Stomach (tissue), 9 donors: ENCODE measurements around the gene RECQL5. TPM values are rescaled to one million over a fixed set of nuclear protein-coding genes. Genes with fewer than 3 reads are reported as not detected.

ENCODE experiments used
- DNase-seq, 2 donors: peaks; one replicate each; pipeline versions ENCODE4 v3.0.0 to v3.0.0-alpha.2; 2013 to 2019
- H3K27ac ChIP-seq, 5 donors: fragments of 200-600 bp in 4 of 5; sonication (generic) in 4 of 5; one replicate each; pipeline ENCODE4 v1.5.1; 2013 to 2019; ENCODE audit warnings: mild to moderate bottlenecking in 1 of 5, moderate library complexity in 1 of 5
- H3K27me3 ChIP-seq, 3 donors: fragments of 200-600 bp; sonication (generic); one replicate each; pipeline ENCODE4 v1.5.1; 2017 to 2019; ENCODE audit warnings: mixed run types in 1 of 3
- H3K36me3 ChIP-seq, 4 donors: fragments of 200-600 bp; sonication (generic); 1 replicate in 3 of 4; 2 replicates in 1 of 4; pipeline ENCODE4 v1.5.1; 2016 to 2019
- H3K4me1 ChIP-seq, 4 donors: fragments of 200-600 bp; sonication (generic); one replicate each; pipeline ENCODE4 v1.5.1; 2016 to 2019
- H3K4me3 ChIP-seq, 4 donors: fragments of 200-600 bp; sonication (generic) in 3 of 4; one replicate each; pipeline ENCODE4 v1.5.1; 2016 to 2019; ENCODE audit warnings: mild to moderate bottlenecking in 1 of 4
- H3K9me3 ChIP-seq, 4 donors: fragments of 200-600 bp; sonication (generic); one replicate each; pipeline ENCODE4 v1.5.1; 2016 to 2019
- EP300 ChIP-seq: sonication (generic); formaldehyde crosslinking; IDR thresholded peaks from one replicate; pipeline ENCODE4 v1.6.1; 2017; ENCODE audit warnings: antibody characterized with exemption
- POLR2A ChIP-seq, 4 donors: fragments of 450-650 bp; IDR thresholded peaks; one replicate each; pipeline ENCODE4 v1.6.1; 2016; ENCODE audit warnings: antibody characterized with exemption in 4 of 4, control low read depth in 2 of 4, mild to moderate bottlenecking in 1 of 4, moderate library complexity in 1 of 4
- POLR2AphosphoS5 ChIP-seq, 3 donors: sonication (generic); formaldehyde crosslinking; IDR thresholded peaks; one replicate each; pipeline ENCODE4 v1.6.1; 2016; ENCODE audit warnings: antibody characterized with exemption in 3 of 3
- WGBS, 5 donors: extraction: QIAGEN DNeasy Blood & Tissue Kit in 3 of 5; methylation state at CpG; one replicate each; pipeline versions ENCODE4 v1.1.5 to v1.1.7; 2013 to 2018; 5-methylcytosine and 5-hydroxymethylcytosine counted together
- intact Hi-C: fragments of 100-400 bp; cut with DNase I; formaldehyde crosslinking; loops from one replicate; pipeline ENCODE4 v1.15.1; 2023; ENCODE audit warnings: low total_unique reads
- polyA plus RNA-seq, 3 donors: library from polyadenylated mRNA; stranded (reverse); fragments of 200-250 nt; gene quantifications; one replicate each; pipeline ENCODE4 v1.2.3, GENCODE V29; 2013
- total RNA-seq, 5 donors: library from RNA; depleted of rRNA; stranded (reverse); fragments of >200 nt; gene quantifications; one replicate each; pipeline versions ENCODE4 v1.1.0 to v1.2.3, GENCODE V29; 2014 to 2016
- TF ChIP-seq, protein P1 (sequence below), 7 experiments: fragments of 450-650 bp in 4 of 7; fragments of 200-600 bp in 3 of 7; sonication (generic) in 3 of 7; IDR thresholded peaks; one replicate each; pipeline ENCODE4 v1.5.1; 2016 to 2019; ENCODE audit warnings: antibody characterized with exemption in 7 of 7, control low read depth in 2 of 7, mild to moderate bottlenecking in 1 of 7
- donor health status: healthy with polysubstance abuse.
- donor health status: Bipolar disorder and iron deficiency.
- donor health status: healthy.

Gene RECQL5
- total and polyA plus RNA-seq, 8 donors: 21.4 to 229 (median 48.7) TPM

DNA sequence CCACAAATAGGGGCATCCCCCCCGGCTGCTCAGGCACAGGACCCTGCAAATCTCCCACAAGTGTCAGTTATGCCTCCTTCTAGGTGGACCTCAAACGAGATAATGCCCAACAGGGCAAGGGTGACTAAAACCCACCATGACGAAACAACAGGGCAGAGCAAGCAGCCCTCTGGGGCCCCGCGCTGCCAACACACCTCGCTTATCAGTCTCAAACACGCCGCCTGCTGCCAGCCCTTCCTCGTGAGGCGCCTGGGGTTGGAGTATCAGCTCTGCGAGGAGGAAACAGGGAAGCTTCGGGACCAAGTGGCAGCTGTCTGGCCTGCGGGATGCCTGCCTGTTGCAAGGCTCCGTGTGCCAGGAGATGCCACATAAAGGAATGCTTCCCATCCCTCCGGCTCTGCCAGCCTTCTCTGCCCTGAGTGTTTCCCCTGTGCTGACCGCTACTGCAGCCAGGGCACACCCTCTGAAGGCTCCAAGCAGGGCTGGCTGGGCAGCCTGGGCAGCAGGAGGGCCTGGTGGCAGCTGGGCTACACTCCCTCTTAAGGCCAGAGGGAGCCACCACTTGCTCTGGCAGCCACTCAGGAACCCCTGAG is 31.2 kb downstream of the RECQL5 start:
- Histone ChIP-seq H3K36me3 (peaks cover 0 to 27% (median 21%) of the 10 kb centered on the region in 4 donors), H3K27ac (peak overlapping the region; percentile 87 to 96 (median 89)), H3K27me3 (no peaks in the 10 kb centered on the region), H3K4me1 (peaks cover 59 to 80% (median 74%) of the 10 kb centered on the region in 4 donors), H3K9me3 (no peaks in the 10 kb centered on the region), H3K4me3 (peak overlapping the region in 3 of 4 donors; percentile 24 to 44 (median 36))
- intact Hi-C loops: no loop called here
- WGBS, 5 donors: 33 to 54% (median 42%) methylated on average over 5 to 16 of the region's 16 CpGs
- DNase-seq: peak; percentile 92 to 93
- TF ChIP-seq, protein P1, sequence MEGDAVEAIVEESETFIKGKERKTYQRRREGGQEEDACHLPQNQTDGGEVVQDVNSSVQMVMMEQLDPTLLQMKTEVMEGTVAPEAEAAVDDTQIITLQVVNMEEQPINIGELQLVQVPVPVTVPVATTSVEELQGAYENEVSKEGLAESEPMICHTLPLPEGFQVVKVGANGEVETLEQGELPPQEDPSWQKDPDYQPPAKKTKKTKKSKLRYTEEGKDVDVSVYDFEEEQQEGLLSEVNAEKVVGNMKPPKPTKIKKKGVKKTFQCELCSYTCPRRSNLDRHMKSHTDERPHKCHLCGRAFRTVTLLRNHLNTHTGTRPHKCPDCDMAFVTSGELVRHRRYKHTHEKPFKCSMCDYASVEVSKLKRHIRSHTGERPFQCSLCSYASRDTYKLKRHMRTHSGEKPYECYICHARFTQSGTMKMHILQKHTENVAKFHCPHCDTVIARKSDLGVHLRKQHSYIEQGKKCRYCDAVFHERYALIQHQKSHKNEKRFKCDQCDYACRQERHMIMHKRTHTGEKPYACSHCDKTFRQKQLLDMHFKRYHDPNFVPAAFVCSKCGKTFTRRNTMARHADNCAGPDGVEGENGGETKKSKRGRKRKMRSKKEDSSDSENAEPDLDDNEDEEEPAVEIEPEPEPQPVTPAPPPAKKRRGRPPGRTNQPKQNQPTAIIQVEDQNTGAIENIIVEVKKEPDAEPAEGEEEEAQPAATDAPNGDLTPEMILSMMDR (IDR thresholded peaks at IDR 0.05): peak in 1 of 7 experiments; percentile 7
- TF ChIP-seq POLR2AphosphoS5 (IDR thresholded peaks at IDR 0.05) (peak in 2 of 3 donors; percentile 79 to 90), EP300 (no peak), POLR2A (IDR thresholded peaks at IDR 0.05) (peak in 2 of 4 donors; percentile 8 to 47)

DNA sequence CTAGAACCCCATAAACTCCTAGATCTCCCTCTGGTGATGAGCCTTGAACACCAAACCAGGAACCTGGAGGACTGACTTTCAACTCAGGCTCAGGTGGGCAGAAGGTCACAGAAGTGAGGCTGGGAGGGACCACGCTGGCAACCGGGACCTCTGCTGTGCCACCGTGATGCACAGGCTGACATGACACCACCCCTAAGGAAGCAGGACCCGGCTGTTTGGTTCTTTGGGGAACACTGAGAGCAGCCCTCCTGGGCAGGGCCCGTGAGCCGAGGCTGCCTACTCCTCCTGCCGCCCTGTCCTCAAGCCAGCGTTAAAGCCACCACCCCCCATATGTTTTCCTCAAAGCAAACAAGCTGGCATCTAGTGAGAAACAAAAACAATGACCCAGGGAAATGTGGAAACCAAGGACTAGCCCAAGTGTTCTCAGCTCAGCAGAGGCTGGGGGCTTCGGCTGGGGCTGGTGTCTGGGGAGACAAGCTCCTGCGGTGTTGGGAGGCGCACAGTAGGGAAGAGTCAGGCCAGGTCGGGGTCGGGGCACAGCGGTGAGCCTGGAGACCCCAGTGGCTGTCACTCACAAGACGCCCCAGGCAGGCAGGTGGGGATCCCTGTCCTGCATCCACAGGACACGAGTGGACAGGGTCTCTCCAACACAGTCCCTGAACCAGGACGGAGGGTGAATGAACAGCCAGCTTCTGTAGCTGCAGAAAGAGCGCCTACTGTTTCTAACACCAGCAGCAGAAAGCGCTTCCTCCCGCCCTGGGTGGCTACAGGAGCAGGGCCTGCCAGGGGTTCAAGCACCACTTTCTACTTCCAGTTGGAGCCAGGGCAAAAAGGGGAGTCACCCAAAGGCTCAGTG is 32.0 kb downstream of the RECQL5 start:
- Histone ChIP-seq H3K27ac (peak overlapping the region; percentile 87 to 96 (median 89)), H3K36me3 (peaks cover 0 to 27% (median 25%) of the 10 kb centered on the region in 4 donors), H3K27me3 (no peaks in the 10 kb centered on the region), H3K9me3 (no peaks in the 10 kb centered on the region), H3K4me3 (peak overlapping the region; percentile 24 to 44 (median 34)), H3K4me1 (peaks cover 53 to 72% (median 67%) of the 10 kb centered on the region in 4 donors)
- no peak for TF ChIP-seq POLR2AphosphoS5 (IDR thresholded peaks at IDR 0.05)
- DNase-seq: no peak
- intact Hi-C loops: loop anchor here (5.0 kb wide), 1 partner anchor 112 kb away; no protein-coding TSS in a partner anchor
- 43 to 62% (median 51%) methylated on average over 17 to 20 of the region's 20 CpGs for WGBS, 5 donors

DNA sequence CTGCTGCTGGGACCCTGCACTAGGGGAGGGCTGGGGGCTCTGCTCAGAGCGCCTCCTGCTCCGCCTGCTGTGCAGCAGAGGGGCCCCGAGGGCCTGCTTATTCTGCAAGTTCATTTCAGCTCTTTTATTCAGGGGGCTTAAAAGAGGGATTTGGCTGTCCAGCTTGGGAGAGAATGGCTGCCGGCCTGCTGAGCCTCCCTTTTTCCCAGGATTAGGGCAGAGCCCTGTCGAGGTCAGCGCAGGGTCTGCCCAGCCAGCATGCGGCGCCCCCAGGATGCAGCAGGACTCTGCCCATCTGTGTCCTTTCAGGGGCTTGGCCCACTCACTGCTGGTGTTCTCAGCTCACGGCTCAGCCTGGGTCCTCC is 32.6 kb downstream of the RECQL5 start:
- WGBS, 5 donors: 36 to 69% (median 58%) methylated on average over 6 to 9 of the region's 9 CpGs
- H3K4me3 ChIP-seq: peak overlapping the region; percentile 24 to 44 (median 34)
- intact Hi-C loops: loop anchor here (5.0 kb wide), 1 partner anchor 113 kb away; no protein-coding TSS in a partner anchor

DNA sequence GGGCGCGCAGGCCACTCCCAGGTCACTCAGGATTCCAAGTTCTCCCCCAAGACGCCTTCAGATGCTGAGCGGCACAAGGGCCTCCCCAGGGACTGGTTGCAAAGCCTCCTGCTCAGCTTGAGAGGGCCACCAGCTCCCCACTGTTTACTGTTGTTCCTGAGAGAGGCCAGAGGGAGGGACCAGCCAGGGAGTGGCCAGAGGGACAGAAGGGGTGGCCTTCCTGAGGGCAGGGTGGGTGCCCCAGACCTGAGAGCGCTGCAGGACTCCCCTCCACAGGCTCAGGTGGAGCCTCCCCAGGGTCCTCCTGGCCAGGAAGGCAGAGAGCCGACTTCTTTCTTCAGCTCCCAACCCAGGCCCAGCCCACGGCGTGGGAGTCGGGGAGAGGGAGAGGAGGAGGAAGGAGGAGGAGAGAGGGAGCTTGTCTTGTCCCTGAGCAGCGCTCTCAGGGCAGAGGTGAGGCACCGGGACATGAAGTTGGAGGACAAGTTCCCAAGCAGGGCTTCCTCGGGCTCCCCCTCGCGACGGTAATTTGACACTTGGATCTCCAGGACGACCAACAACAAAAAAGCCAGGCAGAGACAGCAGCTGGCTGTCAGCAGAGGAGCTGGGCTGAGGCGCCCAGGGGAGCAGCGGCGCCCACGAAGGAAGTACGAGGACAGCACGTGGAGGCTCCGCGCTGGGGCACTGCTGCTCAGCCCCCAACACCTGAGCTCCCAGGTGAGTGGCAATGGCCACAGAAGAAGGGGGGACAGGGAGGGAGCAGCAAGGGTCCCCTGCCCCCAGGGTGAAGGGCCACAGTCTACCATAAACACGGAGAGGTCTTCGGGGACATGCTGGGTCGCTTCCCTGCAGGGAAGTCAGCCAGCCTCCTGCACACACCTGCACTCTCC is 33.2 kb downstream of the RECQL5 start:
- H3K4me1 ChIP-seq: peaks cover 45 to 61% (median 56%) of the 10 kb centered on the region in 4 donors
- peak; percentile 94 to 97 for DNase-seq
- H3K27ac ChIP-seq: peak overlapping the region; percentile 87 to 96 (median 89)
- H3K4me3 ChIP-seq: peak overlapping the region; percentile 24 to 44 (median 34)
- H3K9me3 ChIP-seq: no peaks in the 10 kb centered on the region
- no peaks in the 10 kb centered on the region for H3K27me3 ChIP-seq
- peak in 1 of 4 donors; percentile 58 for TF ChIP-seq POLR2A (IDR thresholded peaks at IDR 0.05)
- TF ChIP-seq EP300: no peak
- TF ChIP-seq POLR2AphosphoS5 (IDR thresholded peaks at IDR 0.05): peak in 2 of 3 donors; percentile 70 to 74
- TF ChIP-seq, protein P1 (IDR thresholded peaks at IDR 0.05): peak in 5 of 7 experiments; percentile 33 to 55 (median 52)
- intact Hi-C loops: loop anchor here (5.0 kb wide), 1 partner anchor 114 kb away; no protein-coding TSS in a partner anchor
- H3K36me3 ChIP-seq: peaks cover 3 to 38% (median 31%) of the 10 kb centered on the region in 4 donors
- 8 to 12% (median 9%) methylated on average over 24 to 27 of the region's 27 CpGs for WGBS, 5 donors

More for the DNA sequence above, 32.6 kb downstream of the RECQL5 start:
- no peaks in the 10 kb centered on the region for H3K27me3 ChIP-seq
- no peaks in the 10 kb centered on the region for H3K9me3 ChIP-seq
- peak overlapping the region; percentile 87 to 96 (median 89) for H3K27ac ChIP-seq
- TF ChIP-seq, protein P1 (IDR thresholded peaks at IDR 0.05): no peak
- TF ChIP-seq POLR2A (IDR thresholded peaks at IDR 0.05): no peak
- TF ChIP-seq POLR2AphosphoS5 (IDR thresholded peaks at IDR 0.05): no peak
- TF ChIP-seq EP300: no peak
- peaks cover 0 to 31% (median 28%) of the 10 kb centered on the region in 4 donors for H3K36me3 ChIP-seq
- peaks cover 49 to 67% (median 60%) of the 10 kb centered on the region in 4 donors for H3K4me1 ChIP-seq
- DNase-seq: no peak
